PC-3 (cell line): Measurements from ENCODE around the gene TRIM75. TPM values are rescaled to one million over a fixed set of nuclear protein-coding genes. Genes with fewer than 3 reads are reported as not detected.
A peak's percentile ranks its signal among the peaks of the same experiment; 100 is the strongest.
"Not testable (repeated sequence)": the region's sequence is repeated elsewhere in the genome, so short reads cannot be mapped to it uniquely, and the experiment has no call there.

Experiments
- ATAC-seq: fragments of 200-7000 bp; cut with Tn5 transposase; 2 replicates; pipeline ENCODE4 v1.9.1; 2020; ENCODE audit warnings: mild to moderate bottlenecking, moderate library complexity
- BruUV-seq: library from RNA; stranded (reverse); fragments of 400-500 nt; replicated peaks from 2 replicates; lab custom pipeline; 2021; lab: Mats Ljungman, UMichigan
- CTCF ChIA-PET: fragments of 300-600 bp; sonication (Branson Sonifier 250); formaldehyde crosslinking; loops from one replicate; lab custom pipeline; 2022; ENCODE audit warnings: antibody characterized with exemption; lab: Charles Lee
- POLR2A ChIA-PET: fragments of 300-600 bp; sonication (Branson Sonifier 250); formaldehyde crosslinking; loops from one replicate; lab custom pipeline; 2022; ENCODE audit warnings: antibody characterized with exemption; ENCODE audit not compliant: unreplicated experiment; lab: Charles Lee
- DNase-seq: peaks from one replicate; pipeline ENCODE4 v3.0.0-alpha.2; 2015
- H2AFZ ChIP-seq: fragments of 300-600 bp; sonication (generic); 2 replicates; pipeline ENCODE4 v1.6.0; 2016; ENCODE audit warnings: antibody characterized with exemption, low read length
- H3F3A ChIP-seq: fragments of 300-600 bp; sonication (generic); one replicate; pipeline ENCODE4 v1.6.0; 2017; ENCODE audit warnings: antibody characterized with exemption, low read length, control low read depth, mild to moderate bottlenecking; ENCODE audit not compliant: unreplicated experiment
- H3K27ac ChIP-seq: fragments of 300-600 bp; sonication (generic); 2 replicates; pipeline ENCODE4 v1.5.1; 2016; ENCODE audit warnings: mild to moderate bottlenecking, low read length
- H3K27me3 ChIP-seq: fragments of 300-600 bp; sonication (generic); 2 replicates; pipeline ENCODE4 v1.6.1; 2016; ENCODE audit warnings: low read length, mixed read lengths
- H3K36me3 ChIP-seq: fragments of 300-600 bp; sonication (generic); 2 replicates; pipeline ENCODE4 v1.6.1; 2016; ENCODE audit warnings: low read depth, mixed run types, low read length, mixed read lengths
- H3K4me1 ChIP-seq: fragments of 300-600 bp; sonication (generic); 2 replicates; pipeline ENCODE4 v1.5.1; 2016; ENCODE audit warnings: low read length; ENCODE audit not compliant: insufficient read depth
- H3K4me2 ChIP-seq: fragments of 300-600 bp; sonication (generic); 2 replicates; pipeline ENCODE4 v1.6.0; 2016; ENCODE audit warnings: low read length
- H3K4me3 ChIP-seq: fragments of 300-600 bp; sonication (generic); 2 replicates; pipeline ENCODE4 v1.5.1; 2016; ENCODE audit warnings: mild to moderate bottlenecking, low read length, mixed read lengths
- H3K79me2 ChIP-seq: fragments of 300-600 bp; sonication (generic); 2 replicates; pipeline ENCODE4 v1.6.1; 2017; ENCODE audit warnings: low read length, mixed read lengths
- H3K9ac ChIP-seq: fragments of 300-600 bp; sonication (generic); 2 replicates; pipeline ENCODE4 v1.6.0; 2016; ENCODE audit warnings: mild to moderate bottlenecking, low read length
- H3K9me2 ChIP-seq: fragments of 300-600 bp; sonication (generic); replicated peaks from 2 replicates; pipeline ENCODE4 v1.6.1; 2016; ENCODE audit warnings: mixed run types, low read length, mixed read lengths
- H3K9me3 ChIP-seq: fragments of 300-600 bp; sonication (generic); 2 replicates; pipeline ENCODE4 v1.6.1; 2016; ENCODE audit warnings: low read length, mixed read lengths
- H4K20me1 ChIP-seq: fragments of 300-600 bp; sonication (generic); 2 replicates; pipeline ENCODE4 v1.6.1; 2016; ENCODE audit warnings: low read length, mixed read lengths
- EZH2 ChIP-seq: fragments of 300-600 bp; sonication (generic); IDR thresholded peaks from one replicate; pipeline ENCODE4 v1.6.1; 2017; ENCODE audit warnings: antibody characterized with exemption, mild to moderate bottlenecking, low read length; ENCODE audit not compliant: unreplicated experiment
- EZH2phosphoT487 ChIP-seq: fragments of 300-600 bp; sonication (generic); IDR thresholded peaks from 2 replicates; pipeline ENCODE4 v1.6.1; 2018; ENCODE audit warnings: mild to moderate bottlenecking, antibody characterized with exemption, low read length, borderline replicate concordance
- intact Hi-C: fragments of 100-400 bp; cut with micrococcal nuclease; formaldehyde crosslinking; loops from 2 replicates; pipeline ENCODE4 v1.9.0; 2023
- total RNA-seq: library from RNA; depleted of rRNA; stranded (reverse); fragments of >200 nt; gene quantifications from 2 replicates; pipeline ENCODE4 v1.2.3, GENCODE V29; 2014
- TF ChIP-seq, protein P1 (sequence below): fragments of 300-600 bp; sonication (generic); conservative IDR thresholded peaks from 2 replicates; pipeline ENCODE4 v1.5.1; 2017; ENCODE audit warnings: antibody characterized with exemption, low read depth, mild to moderate bottlenecking, low read length

TRIM75 gene
- total RNA-seq, 1 experiment from 2014 or later = not detected

- no peaks in the 10 kb centered on the region for H4K20me1 ChIP-seq
- H3K9ac ChIP-seq = no peak overlapping the region
- H3K36me3 ChIP-seq = no peaks in the 10 kb centered on the region
- no peak overlapping the region for H3K4me3 ChIP-seq
- no peaks in the 10 kb centered on the region for H3K79me2 ChIP-seq
- TF ChIP-seq EZH2phosphoT487 (no peak), EZH2 (no peak)
- TF ChIP-seq, protein P1, sequence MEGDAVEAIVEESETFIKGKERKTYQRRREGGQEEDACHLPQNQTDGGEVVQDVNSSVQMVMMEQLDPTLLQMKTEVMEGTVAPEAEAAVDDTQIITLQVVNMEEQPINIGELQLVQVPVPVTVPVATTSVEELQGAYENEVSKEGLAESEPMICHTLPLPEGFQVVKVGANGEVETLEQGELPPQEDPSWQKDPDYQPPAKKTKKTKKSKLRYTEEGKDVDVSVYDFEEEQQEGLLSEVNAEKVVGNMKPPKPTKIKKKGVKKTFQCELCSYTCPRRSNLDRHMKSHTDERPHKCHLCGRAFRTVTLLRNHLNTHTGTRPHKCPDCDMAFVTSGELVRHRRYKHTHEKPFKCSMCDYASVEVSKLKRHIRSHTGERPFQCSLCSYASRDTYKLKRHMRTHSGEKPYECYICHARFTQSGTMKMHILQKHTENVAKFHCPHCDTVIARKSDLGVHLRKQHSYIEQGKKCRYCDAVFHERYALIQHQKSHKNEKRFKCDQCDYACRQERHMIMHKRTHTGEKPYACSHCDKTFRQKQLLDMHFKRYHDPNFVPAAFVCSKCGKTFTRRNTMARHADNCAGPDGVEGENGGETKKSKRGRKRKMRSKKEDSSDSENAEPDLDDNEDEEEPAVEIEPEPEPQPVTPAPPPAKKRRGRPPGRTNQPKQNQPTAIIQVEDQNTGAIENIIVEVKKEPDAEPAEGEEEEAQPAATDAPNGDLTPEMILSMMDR = no peak
- no peaks in the 10 kb centered on the region for H3F3A ChIP-seq
- no peak overlapping the region for H2AFZ ChIP-seq
- BruUV-seq = no TSS peak
- CTCF ChIA-PET = no interaction called here
- POLR2A ChIA-PET = no interaction called here
- no peak overlapping the region for H3K4me2 ChIP-seq
- no peaks in the 10 kb centered on the region for H3K9me3 ChIP-seq
- ATAC-seq (no peak), DNase-seq (no peak)
- H3K27ac ChIP-seq = no peak overlapping the region
- H3K4me1 ChIP-seq = no peaks in the 10 kb centered on the region
- no peaks in the 10 kb centered on the region for H3K9me2 ChIP-seq
- H3K27me3 ChIP-seq = no peaks in the 10 kb centered on the region
- intact Hi-C loops = no loop called here
These were observed 5.7 kb downstream of the TRIM75 start for GRCh38 chr4:165059386-165059785.

DNA sequence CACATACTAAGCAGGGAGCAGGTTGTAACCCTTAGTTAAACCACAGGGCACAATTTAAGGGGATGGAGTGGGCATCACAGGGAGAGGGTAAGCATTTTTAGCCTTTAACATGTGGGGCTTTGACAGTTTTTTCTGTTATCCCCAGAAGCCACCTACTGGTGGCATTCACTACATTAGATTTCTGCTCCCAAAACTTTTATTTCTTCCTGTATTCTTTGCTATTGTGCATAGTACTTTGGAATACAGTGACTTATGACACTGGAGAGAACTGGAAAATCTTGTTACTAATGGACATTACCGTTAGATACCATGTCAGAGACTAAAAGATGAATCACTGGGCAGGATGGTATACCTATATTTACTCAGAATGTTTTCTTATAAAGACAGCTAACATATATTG is 7.3 kb downstream of the TRIM75 start:
- Histone ChIP-seq H3K9me2 (no peaks in the 10 kb centered on the region), H3K27ac (no peak overlapping the region), H3K36me3 (no peaks in the 10 kb centered on the region), H4K20me1 (no peaks in the 10 kb centered on the region), H3F3A (no peaks in the 10 kb centered on the region), H3K27me3 (no peaks in the 10 kb centered on the region), H3K4me1 (no peaks in the 10 kb centered on the region), H3K9ac (no peak overlapping the region), H3K9me3 (no peaks in the 10 kb centered on the region), H3K79me2 (no peaks in the 10 kb centered on the region), H2AFZ (no peak overlapping the region), H3K4me2 (no peak overlapping the region), H3K4me3 (no peak overlapping the region)
- peak; percentile 62 for DNase-seq
- intact Hi-C loops = no loop called here
- ATAC-seq = peak; percentile 68
- BruUV-seq = no TSS peak
- CTCF ChIA-PET = no interaction called here
- TF ChIP-seq, protein P1 = peak; percentile 55
- no peak for TF ChIP-seq EZH2phosphoT487
- POLR2A ChIA-PET = no interaction called here

- Histone ChIP-seq H3K4me2 (no peak overlapping the region), H3K36me3 (no peaks in the 10 kb centered on the region), H3K9me2 (no peaks in the 10 kb centered on the region), H3K4me1 (no peaks in the 10 kb centered on the region), H3K9ac (no peak overlapping the region), H3K27me3 (no peaks in the 10 kb centered on the region), H3F3A (no peaks in the 10 kb centered on the region), H3K4me3 (no peak overlapping the region), H3K27ac (no peak overlapping the region), H3K9me3 (no peaks in the 10 kb centered on the region), H2AFZ (no peak overlapping the region), H4K20me1 (no peaks in the 10 kb centered on the region), H3K79me2 (no peaks in the 10 kb centered on the region)
- no peak for DNase-seq
- ATAC-seq = no peak
- TF ChIP-seq EZH2 (no peak), EZH2phosphoT487 (no peak)
- TF ChIP-seq, protein P1 = no peak
- CTCF ChIA-PET = no interaction called here
- intact Hi-C loops = no loop called here
- POLR2A ChIA-PET = no interaction called here
- BruUV-seq = no TSS peak
These were observed 16.9 kb downstream of the TRIM75 start for GRCh38 chr4:165070560-165070959.

DNA sequence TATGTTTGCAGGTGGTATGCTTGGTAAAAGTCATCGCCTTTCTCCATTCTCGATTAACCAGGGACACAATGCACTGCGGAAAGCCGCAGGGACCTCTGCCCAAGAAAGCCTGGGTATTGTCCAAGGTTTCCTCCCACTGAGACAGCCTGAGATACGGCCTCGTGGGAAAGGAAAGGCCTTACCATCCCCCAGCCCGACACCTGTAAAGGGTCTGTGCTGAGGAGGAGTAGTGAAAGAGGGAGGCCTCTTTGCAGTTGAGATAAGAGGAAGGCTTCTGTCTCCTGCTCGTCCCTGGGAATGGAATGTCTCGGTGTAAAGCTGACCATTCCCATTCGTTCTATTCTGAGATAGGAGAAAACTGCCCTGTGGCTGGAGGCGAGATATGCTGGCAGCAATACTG is 19.7 kb downstream of the TRIM75 start:
- H3K4me1 ChIP-seq, H3K9me3 ChIP-seq, H3K27ac ChIP-seq, ATAC-seq, H3K9me2 ChIP-seq, H3K27me3 ChIP-seq, intact Hi-C loops, DNase-seq, H3K4me2 ChIP-seq, H3K79me2 ChIP-seq, H3F3A ChIP-seq, BruUV-seq, H3K9ac ChIP-seq, H3K36me3 ChIP-seq, H4K20me1 ChIP-seq, CTCF ChIA-PET, H3K4me3 ChIP-seq, POLR2A ChIA-PET, H2AFZ ChIP-seq: not testable (repeated sequence)
